GM18517 (cell line): ENCODE data around the gene PTPRM.

Experiments used
- ATAC-seq: cut with Tn5 transposase; IDR thresholded peaks from one replicate; pipeline ENCODE4 v1.9.1; 2021; ENCODE audit warnings: mild to moderate bottlenecking, moderate library complexity; ENCODE audit not compliant: unreplicated experiment

PTPRM gene

DNA sequence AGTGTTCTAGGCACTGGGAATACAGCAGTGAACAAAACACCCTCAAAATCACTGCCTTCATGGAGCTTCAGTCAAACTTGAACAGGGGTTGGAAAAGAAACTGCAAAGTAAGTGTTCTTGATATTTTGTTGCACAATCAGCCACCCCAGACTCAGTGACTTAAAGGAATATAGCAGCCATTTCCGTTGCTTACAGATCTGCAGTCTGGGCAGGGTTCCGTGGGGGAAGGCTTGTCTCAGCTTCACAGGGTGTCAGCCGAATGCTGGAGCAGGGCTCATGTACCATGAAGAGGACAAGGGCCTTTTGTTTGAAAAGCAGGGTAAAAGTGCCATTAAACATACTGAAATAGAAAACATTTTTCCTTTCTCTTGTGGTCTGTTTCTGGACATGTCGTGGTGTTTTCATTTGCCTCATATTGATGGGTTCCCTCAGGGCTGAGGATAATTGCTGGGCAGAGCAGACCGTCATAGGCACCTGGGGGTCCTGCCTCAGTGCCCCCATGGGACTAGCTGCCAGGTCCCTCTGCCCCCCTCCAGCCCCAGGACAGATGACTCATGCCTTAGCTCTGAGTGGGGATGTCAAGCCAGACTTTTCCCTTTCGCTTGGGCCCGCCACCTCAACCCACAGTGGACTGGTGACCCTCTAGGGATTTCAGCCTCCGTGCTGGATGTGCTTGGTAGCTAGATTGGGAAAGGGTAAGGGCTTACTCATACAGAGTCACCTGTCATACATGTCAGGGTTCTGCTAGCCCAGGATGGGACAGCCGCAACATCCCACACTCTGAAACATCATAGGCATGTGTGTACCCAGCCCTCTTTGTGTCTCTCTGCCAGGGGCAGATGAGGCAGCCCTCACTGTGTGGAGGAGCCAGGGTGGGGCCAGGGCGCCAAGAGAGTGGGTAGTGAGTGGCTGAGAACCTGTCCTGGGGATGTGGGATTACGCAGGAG, 96.5 kb downstream of the PTPRM start:
- ATAC-seq: no peak

DNA sequence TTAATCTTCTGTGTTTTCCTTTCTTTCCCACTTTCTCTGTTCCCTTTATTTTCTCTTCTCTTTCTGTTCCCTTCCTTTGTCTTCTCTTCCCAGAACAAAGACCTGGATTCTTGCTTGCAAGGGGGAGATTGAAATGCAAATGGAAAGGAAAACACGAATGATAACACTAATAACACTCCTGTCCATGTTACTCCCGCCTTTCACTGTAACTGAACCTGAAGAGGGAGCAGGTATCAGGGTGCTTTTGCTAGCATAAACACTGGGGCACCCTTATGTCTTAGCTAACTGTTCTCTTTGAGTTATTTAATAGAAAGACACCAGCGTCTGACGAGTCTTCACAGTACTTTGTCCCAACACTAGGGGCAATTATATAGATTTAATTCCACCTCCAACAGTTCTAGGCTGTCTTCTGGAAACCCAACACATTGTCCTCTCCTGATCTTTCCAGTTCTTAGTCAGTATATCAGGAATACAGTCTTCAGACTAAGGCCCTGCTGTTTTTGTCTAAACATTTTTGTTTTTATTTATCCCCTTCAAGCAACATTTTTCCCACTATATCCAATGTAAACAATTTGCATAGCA, 99.2 kb downstream of the PTPRM start:
- no peak for ATAC-seq

DNA sequence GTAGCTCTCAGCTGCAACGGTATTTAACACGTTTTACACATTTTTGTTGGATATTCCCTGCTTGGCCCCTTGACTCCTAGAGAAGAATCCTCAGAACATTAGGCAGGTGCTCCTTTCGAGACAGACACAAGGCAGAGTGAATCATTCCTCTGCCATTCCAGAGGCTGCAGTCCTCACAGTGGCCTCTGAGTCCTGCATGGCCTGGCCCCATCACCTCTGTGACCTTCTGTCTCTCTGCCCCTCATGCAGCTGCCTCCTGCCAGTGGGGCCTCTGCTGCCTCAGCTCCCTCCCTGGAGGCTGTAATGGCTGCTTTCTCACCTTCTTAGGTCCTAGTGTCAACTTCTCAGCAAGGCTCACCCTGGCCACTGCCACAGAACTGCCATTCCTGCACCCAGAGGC, 101.3 kb downstream of the PTPRM start:
- ATAC-seq: no peak

GRCh38 chr18:7669361-7669760, 102.2 kb downstream of the PTPRM start:
- ATAC-seq: no peak

DNA sequence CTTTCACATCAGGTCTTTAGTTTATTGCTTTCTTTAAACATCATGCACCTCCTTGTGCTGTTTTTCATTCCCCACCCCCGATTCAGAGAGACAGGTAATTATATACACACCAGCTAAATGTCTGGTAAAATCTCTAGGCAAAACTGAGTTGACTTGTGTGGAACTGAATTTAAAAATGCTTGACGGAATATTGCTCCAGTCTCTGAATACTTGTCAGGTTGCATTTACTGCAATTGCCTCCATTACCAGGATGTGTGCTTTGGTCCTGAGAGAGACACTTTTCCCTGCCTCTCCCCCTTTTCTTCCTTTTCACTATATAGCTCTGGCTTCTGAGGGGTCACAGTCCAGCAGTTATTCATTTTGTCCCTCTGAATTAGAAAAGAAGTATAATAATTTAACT, 104.0 kb downstream of the PTPRM start:
- ATAC-seq: no peak

DNA sequence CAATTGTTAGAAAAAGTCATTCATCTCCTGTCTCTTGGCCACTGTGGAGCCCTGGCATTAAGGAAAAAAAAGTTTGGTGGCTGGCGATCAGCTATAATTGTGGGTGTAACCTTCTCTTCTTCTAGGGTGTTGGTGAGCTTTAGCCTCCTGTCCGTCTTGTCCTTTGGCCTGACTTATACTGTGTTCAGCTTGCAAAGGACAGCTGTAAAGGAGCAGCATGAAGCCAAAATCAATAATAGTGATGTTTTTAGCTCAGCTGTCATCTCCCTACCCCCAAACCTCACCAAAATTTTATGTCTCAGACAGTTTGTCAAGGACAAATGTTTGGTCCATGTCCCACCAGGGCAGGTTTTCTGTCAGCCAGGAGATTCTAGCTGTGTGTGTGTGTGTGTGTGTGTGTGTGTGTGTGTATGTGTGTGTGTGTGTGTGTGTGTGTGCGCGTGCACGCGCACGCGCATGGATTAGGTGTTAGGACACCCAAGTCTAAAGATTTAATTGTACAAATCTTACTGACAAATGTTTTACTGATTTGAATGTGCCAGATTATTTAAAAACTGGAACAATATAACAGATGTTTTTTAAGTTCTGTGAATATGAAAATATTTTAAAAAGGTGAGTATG, 109.2 kb downstream of the PTPRM start:
- ATAC-seq: no peak

GRCh38 chr18:7677001-7677400, 109.9 kb downstream of the PTPRM start:
- no peak for ATAC-seq

DNA sequence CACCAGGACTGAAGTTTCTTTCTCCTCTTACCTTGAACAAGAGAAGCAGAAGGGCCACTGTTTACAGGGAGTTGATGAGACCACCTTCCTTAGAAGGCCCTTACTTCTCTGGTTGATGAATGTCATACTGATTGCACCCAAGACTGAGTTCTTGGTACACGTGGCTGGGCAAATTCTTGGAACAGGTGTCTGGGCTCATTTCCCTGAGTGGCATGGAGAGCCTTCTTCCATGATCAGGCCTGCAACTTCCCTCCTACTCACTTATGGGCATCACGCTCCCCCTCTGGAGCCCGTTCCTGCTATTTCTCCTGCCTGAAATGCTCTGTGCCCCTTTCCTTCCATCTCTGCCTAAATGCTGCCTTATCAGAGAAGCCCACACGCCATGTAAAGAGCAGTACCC, 110.3 kb downstream of the PTPRM start:
- ATAC-seq: no peak

DNA sequence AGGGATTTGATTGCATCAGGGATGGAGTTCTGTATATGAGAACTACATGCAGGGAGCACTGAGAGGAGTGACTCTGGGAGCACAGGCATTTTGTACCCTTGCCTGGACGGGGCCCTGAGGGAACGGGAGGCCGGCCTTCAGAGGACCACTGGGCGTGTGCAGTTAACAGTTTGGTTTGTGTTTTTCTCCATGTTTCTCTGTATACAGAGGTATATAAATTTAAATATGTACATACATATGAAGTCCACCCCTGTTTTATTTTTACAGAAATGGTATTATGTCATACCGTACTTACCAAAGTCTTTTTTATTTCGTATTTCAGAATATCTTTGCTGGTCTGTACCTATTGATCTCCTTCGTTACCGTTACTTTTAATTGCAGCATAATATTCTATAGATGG, 111.3 kb downstream of the PTPRM start:
- no peak for ATAC-seq

- ATAC-seq: no peak
Measured at GRCh38 chr18:7678801-7679200, 111.7 kb downstream of the PTPRM start.

- ATAC-seq: no peak
Measured at GRCh38 chr18:7681298-7681697, 114.2 kb downstream of the PTPRM start.

GRCh38 chr18:7682321-7682720, 115.2 kb downstream of the PTPRM start:
- no peak for ATAC-seq

DNA sequence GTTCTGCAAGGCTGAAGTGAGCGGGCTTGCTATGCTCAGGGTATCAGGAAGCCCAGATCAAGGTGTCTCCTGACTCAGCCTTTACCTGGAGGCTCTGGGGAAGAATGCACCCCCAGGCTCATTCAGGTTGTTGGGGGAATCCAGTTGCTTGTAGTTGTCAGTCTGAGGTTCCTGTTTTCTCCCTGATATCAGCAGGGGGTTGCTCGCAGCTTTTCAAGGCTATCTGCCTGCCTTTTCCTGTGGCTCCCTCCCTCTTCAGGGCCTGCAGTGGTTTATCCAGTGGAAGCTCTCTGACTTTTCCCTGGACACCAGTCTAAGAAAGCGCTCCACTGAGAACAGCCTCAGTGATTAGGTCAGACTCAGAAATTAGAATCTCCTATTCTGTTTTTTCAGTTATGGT, 116.6 kb downstream of the PTPRM start:
- no peak for ATAC-seq

DNA sequence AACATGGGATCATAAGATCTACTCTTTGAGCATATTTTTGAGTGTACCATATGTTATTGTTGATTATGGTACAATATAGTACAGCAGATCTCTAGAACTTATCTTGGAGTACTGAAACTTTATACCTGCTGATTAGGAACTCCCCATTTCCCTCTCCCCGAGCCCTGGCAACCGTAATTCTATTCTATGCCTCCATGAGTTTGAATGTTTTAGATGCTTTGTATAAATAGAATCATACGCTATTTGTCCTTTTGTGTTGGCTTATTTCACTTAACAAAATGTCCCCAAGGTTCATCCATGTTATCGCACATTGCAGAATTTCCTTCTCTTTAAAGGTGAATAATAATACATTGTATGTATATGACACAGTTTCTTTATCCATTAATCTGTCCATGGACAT, 117.2 kb downstream of the PTPRM start:
- no peak for ATAC-seq

DNA sequence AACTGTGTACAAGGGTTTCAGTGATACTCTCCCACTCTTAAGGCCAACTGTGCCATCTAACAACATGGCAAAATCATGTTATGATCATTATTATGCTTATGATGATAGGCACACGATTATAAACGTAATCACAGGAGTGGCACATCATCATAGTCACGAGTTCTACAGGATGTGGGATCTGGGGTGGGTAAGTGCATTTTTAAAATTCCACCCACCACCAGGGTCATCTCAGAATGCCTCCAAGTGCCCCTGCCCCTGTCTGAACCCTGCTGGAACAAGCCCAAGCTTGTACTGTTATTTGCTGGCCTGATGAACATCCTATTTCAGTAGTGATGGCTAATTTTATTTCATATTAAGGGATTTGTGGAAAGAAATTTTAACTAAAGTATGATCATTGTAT, 117.8 kb downstream of the PTPRM start:
- ATAC-seq: no peak

DNA sequence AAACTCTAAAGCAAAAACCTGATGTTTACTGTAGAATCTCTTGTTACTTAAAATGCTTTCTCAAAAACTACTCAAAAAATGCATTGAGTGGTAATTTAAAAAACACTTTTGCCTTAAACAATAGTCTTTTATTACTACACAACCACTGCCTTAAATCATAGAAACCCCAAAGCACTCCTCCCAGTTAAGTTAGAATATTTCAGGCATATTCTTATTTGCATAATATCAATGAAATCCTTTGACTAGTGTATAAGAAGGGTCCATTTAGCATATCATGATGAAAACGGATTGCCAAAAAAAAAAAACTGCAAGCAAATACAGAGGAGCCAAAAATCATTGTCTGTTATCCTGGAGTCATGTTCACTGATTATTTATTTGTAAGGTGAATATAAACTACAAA, 119.2 kb downstream of the PTPRM start:
- no peak for ATAC-seq

GRCh38 chr18:7688580-7688979, 121.5 kb downstream of the PTPRM start:
- no peak for ATAC-seq

DNA sequence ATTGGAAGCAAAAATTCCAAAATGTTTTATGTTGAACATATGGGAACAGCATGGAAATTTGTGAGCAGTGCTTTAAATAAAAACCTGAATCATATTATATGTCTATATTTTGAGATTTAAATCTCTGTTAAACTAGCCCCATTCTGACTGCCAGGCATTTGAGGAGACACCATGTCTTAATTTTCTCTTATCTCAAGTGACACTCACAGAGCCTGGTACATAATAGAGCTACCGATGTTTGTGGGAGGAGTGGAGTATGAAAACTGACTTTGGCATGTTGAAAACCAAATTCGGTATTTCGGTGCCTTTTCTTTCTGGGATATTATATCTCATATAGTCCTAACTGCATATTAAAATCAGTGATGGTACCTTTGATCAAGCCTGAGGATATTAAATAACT, 124.1 kb downstream of the PTPRM start:
- ATAC-seq: no peak

DNA sequence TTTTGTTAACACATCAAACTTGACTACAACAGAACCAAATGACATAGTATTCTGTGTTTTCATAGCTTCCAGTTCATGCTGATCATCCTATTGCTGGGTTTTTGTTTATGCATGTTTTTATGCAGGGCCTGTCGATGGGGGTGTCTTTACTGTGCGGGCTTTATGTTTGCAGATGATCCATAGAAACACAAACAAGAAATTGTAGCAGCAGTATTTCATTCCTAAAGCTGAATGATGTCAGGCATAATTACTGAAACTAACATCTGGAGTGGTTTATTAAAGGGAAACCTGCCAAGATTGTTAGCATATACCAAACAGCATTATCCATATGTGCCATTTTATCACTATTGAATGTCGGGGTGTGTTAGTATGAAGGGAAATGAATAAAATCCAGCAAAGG, 129.7 kb downstream of the PTPRM start:
- no peak for ATAC-seq

DNA sequence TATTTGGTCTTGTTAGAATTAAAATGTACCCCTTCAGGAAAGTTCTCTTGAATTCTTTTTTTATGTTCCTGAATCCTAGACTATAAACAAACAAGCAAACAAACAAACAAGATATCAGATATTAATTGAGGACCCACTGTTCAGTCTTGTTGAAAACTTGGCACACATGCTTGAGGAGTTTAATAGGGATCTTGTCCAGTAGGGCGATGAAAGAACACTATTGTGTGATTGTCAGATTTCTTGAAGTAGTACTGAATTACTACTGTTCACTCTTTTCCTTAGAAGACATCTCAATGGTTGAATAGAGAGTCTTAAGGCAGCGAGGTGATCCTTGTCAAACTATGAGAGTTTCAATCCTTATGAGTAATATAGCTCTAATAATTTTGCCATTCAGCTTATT, 130.2 kb downstream of the PTPRM start:
- no peak for ATAC-seq

DNA sequence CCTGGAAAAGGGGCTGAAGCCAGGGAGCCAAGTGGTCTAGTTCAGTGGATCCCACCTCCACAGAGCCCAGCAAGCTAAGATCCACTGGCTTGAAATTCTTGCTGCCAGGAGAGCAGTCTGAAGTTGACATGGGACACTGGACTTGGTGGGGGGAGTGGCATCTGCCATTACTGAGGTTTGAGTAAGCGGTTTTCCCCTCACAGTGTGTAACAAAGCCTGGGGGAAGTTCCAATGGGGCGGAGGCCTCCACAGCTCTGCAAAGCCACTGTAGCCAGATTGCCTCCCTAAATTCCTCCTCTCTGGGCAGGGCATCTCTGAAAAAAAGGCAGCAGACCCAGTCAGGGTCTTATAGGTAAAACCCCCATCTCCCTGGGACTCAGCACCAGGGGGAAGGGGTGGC, 144.4 kb downstream of the PTPRM start:
- no peak for ATAC-seq

DNA sequence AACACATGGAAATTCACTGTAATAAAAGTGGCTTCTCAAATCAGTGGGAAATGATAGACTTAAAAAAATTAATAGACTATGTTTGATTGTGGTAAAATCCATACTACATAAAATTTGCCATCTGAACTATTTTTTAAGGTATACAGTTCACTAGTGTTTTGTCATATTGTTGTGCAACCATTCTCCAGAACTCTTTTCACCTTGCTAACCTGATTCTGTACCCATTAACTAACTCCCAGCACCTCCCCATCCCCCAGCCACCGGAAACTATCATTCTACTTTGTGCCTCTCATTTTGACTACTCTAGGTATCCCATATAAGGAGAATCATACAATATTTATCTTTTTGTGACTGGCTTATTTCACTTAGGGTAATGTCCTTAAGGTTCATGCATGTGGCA, 153.3 kb downstream of the PTPRM start:
- no peak for ATAC-seq
